ENCODE measurements around the gene ZFHX3. TPM values are rescaled to one million over a fixed set of nuclear protein-coding genes. Genes with fewer than 3 reads are reported as not detected.

ZFHX3 gene
- total RNA-seq, 1 experiment from 2014 or later = 1.5 TPM

GRCh38 chr16:73011926-73012325 lies 36.0 kb downstream of the ZFHX3 start:
- Mint-ChIP-seq H3K4me1 (peaks cover 4 to 8% of the 10 kb centered on the region in 2 experiments), H3K36me3 (ENCODE audit: insufficient read depth in 1 of 3, low read depth in 3 of 3) (no peaks in the 10 kb centered on the region), H3K9me3 (no peaks in the 10 kb centered on the region), H3K27me3 (ENCODE audit: low read depth) (peaks cover 9% of the 10 kb centered on the region), H3K27ac (no peak overlapping the region), H3K4me3 (no peak overlapping the region)
- no peak overlapping the region for H2BK5ac ChIP-seq (ENCODE audit: insufficient read length, low read length)
- no peak overlapping the region for H4K5ac ChIP-seq (ENCODE audit: insufficient read length, low read depth, low read length)
- H4K91ac ChIP-seq (ENCODE audit: insufficient read length, low read depth, low read length) = no peak overlapping the region
- H2BK12ac ChIP-seq (ENCODE audit: insufficient read length, low read depth, low read length) = no peak overlapping the region
- H3K9ac ChIP-seq (ENCODE audit: extremely low read depth, insufficient read length, low read length) = no peak overlapping the region
- no peak overlapping the region for H3T11ph ChIP-seq (ENCODE audit: low read length)
- H3K27me3 ChIP-seq (ENCODE audit: insufficient read depth, low read length) = no peaks in the 10 kb centered on the region
- no peak overlapping the region for H3K56ac ChIP-seq (ENCODE audit: insufficient read length, low read depth, low read length)
- no CpG with 5 or more reads among the region's 4 CpGs for WGBS (ENCODE audit: extremely low coverage, insufficient read length, low lambda C conversion rate)
- no peak overlapping the region for H3K4ac ChIP-seq (ENCODE audit: low read depth, low read length)
- H2AK5ac ChIP-seq (ENCODE audit: insufficient read length, low read length) = no peak overlapping the region
- H2BK20ac ChIP-seq (ENCODE audit: low read depth, low read length, poor library complexity, severe bottlenecking) = no peak overlapping the region
- no peaks in the 10 kb centered on the region for H4K20me1 ChIP-seq (ENCODE audit: control insufficient read depth, insufficient read depth, insufficient read length)
- H3K4me1 ChIP-seq (ENCODE audit: insufficient read depth, low read length) = no peaks in the 10 kb centered on the region; the same call in none of the 2 replicates
- H3K27ac ChIP-seq (ENCODE audit: insufficient read length, low read depth, low read length) = no peak overlapping the region
- TF ChIP-seq CTCF (conservative IDR thresholded peaks at IDR 0.05) = peak; percentile 57
- H2AFZ ChIP-seq (ENCODE audit: low read length) = no peak overlapping the region
- no peak overlapping the region for H3K14ac ChIP-seq (ENCODE audit: insufficient read depth, low read length)
- H3K79me1 ChIP-seq (ENCODE audit: insufficient read depth, low read depth, low read length, poor library complexity, severe bottlenecking) = no peaks in the 10 kb centered on the region
- DNase-seq = peak; percentile 49
- H3K4me2 ChIP-seq (ENCODE audit: insufficient read depth, insufficient read length, low read length) = no peak overlapping the region
- no peak overlapping the region for H2BK15ac ChIP-seq (ENCODE audit: low read depth, low read length)
- H4K8ac ChIP-seq (replicated peaks; ENCODE audit: insufficient read length, low read depth, low read length) = no peak overlapping the region
- H3K79me2 ChIP-seq (ENCODE audit: insufficient read depth, low read length) = no peaks in the 10 kb centered on the region
- no peak overlapping the region for H2BK120ac ChIP-seq (ENCODE audit: low read depth, low read length, poor library complexity, severe bottlenecking)
- no peak overlapping the region for H3K23ac ChIP-seq (ENCODE audit: insufficient read length, low read depth, low read length)
- H3K9me3 ChIP-seq (ENCODE audit: control insufficient read depth, low read depth, low read length) = no peaks in the 10 kb centered on the region
- no peaks in the 10 kb centered on the region for H3K23me2 ChIP-seq (ENCODE audit: insufficient read length, low read depth, low read length, poor library complexity, severe bottlenecking)
- H3K18ac ChIP-seq (ENCODE audit: insufficient read length, low read depth, low read length) = no peak overlapping the region

All from H9 (cell line).